HG02852 (cell line): ENCODE data around the gene SDS.

Experiments
- ATAC-seq: cut with Tn5 transposase; IDR thresholded peaks from one replicate; pipeline ENCODE4 v1.9.1; 2021; ENCODE audit warnings: mild to moderate bottlenecking, moderate library complexity; ENCODE audit not compliant: unreplicated experiment

The SDS gene

DNA sequence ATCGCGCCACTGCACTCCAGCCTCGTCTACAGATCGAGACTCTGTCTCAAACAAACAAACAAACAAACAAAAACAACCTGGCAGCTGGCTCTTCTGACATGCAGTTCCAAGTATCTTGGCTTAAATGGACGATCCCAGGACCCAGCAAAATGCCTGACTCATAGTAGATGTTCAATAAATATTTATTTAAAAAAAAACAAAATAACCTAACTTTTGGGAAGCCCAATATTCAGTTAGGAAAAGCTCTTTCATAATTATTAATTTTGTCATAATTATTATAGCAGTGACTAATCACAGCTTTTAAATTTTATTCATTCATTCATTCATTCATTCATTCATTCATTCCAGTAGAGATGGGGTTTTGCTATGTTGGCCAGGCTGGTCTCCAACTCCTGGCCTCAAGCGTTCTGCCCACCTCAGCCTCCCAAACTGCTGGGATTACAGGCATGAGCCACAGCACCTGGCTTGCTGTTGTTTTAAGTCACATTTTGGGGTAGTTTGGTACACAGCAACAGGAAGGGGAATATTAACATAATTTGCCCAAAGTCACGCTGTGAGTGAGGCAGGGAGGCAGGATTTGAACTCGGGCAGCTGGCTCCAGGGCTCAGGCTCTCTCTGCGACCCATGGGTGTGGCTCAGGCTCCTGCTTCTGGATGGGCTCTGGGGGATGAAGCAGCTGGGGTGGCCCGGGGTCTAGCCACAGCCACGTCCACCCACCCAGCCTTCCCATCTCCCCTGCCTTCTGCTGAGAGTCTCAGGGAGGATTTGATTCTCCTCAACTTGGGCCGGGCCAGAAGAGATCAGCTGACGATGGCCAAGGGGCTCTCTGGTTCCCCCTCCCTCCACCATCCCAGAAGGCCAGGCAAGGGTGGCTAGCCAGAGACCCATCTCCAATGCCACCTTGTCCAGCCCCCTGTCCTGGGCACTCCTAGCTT lies 2.4 kb downstream of the SDS start:
- ATAC-seq = no peak

DNA sequence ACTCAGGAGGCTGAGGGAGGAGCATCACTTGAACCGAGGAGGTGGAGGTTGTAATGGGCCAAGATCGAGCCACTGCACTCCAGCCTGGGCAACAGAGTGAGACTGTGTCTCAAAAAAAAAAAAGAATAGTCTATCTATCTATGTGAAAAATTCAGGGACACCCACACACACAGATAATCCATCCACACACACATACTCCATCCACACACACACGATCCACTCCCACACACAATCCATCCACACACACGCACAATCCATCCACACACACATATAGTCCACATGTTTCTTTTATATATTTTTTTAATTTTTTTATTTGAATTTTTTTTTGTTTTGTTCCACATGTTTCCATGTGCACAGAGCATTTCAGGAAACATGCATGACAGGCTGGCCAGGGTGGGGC lies 3.3 kb downstream of the SDS start:
- ATAC-seq = no peak

DNA sequence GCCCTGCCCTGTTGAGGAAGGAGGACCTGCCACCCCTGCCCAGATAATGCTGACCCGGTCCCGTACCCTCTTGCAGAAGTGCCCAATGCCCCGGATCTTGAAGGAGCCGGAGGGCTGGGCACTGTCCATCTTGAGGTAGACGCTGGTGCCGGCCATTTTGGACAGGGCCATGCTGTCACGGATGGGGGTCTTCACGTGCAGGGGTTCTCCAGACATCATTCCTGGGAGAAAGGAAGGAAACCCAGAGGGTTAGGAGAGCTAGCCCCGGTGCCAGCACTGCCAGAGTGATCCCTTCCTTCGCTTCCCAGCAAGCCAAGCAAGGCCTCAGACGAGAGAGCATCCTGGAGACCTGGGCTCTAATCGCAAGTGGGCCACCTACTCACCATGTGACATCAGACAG lies 4.2 kb downstream of the SDS start:
- no peak for ATAC-seq

DNA sequence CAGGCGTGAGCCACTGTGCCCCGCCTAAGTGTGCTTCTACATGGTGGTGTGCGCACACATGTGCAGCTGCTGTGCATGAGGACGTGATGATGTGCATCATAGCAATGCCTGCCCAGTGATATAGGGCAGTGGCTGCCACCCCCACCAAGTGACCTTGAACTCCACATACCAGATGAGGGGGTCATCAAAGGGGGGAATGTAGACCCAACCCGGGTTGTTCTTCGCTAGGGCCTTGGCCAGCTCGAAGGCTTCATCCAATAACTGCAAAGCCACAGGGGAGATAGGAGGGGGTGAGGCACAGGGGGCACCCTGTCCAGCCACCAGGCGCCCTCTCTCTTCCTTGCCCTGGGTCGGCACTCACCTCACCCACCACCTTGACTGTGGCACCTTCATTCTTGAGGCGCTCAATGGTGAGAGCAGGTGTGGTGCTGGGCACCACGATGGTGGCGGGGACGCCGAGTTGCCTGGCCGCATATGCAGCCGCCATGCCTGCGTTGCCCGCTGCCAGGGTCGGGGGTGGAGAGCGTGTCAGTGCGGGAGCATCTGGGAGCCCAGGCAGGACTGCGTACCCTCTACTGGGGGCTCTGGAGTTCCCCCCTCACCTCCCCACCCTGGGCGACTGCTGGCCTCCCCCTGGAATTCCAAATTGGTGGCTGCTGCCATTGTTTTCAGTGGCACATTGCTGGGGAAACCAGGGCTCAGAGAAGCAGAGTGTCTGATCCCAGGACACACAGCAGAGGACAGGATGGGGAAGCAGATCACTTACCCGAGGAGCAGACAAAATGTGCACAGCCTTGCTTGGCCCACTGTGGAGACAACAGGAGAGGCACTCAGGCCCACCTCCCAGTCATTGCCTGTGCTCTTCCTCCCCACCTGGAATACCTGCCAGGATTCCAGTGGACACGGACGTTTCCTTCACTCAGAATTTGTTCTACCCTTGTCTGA lies 5.1 kb downstream of the SDS start:
- ATAC-seq = no peak

DNA sequence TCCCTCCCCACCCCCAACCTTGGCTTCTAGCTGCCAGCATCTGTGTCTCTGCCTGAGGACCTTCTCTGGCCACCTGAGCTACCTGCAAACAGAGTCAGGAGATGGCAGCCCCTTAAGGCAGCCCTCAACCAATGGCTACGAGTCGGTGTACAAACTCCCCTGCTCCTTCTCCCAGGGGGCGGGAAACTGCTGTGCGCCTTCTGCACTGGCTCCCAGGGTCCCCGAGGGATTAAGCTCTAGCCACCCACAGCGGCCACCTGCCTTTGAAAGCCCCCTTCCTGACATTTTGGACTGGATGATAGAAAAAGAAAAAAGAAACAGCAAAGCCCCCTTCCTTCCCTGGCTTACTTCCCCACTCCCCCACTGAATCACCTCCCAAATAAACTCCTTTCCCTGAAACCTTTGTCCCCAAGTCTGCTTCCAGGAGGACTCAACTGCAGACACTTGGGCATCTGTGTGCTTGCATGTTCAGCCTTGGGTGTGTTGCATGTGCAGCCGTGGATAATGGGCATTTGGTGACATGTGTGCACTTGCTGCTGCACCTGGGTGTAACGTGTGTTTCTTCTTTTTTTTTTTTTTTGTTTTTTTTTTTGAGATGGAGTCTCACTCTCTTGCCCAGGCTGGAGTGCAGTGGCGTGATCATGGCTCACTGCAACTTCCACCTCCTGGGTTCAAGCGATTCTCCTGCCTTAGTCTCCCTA lies 6.0 kb downstream of the SDS start:
- ATAC-seq = no peak

DNA sequence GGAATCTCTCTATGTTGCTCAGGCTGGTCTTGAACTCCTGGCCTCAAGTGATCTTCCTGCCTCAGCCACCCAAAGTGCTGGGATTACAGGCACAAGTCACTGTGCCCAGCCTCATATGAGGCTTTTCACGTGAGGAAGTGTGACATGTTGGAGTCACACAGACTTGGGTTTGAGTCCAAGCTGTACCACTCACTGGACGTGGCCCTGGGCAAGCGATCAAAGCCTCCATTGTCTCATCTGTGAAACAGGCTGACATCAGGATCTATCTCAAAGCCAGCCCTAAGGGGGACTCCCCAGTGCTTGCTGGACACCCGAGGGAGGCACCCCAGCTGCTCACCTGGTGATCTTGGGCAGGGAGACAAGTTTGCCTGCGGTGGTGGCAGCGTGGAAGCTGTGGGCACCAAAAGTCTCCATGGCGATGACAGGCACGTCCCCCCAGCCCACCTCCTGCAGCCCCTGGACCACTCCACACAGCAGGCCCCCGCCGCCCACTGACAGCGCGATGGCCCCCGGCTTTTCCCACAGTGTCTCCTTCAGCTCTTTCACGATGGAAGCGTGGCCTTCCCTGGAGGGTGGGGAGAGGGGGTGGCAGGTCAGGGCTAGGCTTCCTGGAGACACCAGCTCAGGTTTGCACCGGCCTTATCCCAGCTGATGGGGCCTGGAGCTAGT lies 6.7 kb downstream of the SDS start:
- no peak for ATAC-seq

DNA sequence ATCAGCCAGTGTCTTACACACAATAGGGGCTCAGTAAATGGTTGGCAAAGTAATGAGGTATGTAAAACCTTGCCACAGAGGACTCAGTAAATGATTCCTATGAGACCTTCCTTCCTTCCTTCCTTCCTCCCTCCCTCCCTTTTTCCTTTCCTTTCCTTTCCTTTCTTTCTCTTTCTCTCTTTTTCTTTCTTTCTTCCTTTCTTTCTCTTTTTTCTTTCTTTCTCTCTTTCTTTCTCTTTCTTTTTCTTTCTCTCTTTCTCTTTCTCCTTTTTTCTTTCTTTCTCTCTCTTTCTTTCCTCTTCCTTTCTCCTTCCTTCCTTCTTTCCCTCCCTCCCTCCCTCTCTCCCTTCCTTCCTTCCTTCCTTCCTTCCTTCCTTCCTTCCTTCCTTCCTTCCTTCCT lies 7.5 kb downstream of the SDS start:
- ATAC-seq = no peak

DNA sequence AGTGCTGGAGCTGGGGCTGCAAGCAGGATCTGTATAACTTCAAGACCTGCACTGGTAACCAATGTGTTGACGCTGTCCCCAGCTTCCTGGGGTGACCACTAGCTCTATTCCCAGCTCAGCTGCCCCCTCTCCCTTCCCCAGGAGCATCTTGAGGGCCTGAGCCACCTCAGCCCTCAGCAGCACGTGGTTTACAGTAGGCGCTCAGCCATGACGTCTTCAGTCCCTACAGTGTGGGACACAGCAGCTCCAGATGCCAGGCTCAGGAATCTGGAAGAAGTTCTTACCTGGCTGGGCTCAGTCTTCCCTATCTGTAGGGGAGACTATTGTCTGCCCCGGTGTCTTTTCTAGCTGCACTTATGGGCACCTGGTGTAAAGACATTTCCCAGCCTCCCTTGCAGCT lies 8.6 kb downstream of the SDS start:
- ATAC-seq = no peak

DNA sequence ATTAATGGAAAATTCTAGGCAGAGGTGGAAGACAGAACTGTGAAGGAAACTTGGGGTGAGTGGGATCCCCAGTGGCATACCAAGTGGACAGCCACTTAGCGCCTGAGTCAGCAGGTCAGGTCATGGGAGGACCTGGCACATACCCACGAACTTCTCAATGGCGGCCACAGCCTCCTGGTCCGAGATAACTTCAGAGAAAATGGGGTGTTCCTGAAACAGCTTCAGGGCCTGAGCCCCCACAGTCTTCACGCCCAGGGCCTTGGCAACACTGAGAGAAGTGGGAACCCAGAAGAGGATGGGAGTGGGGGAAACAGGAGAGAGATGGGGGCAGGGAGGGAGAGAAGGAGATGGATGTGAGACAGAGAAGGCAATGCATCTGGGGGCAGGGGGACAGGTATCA lies 9.9 kb downstream of the SDS start:
- no peak for ATAC-seq

DNA sequence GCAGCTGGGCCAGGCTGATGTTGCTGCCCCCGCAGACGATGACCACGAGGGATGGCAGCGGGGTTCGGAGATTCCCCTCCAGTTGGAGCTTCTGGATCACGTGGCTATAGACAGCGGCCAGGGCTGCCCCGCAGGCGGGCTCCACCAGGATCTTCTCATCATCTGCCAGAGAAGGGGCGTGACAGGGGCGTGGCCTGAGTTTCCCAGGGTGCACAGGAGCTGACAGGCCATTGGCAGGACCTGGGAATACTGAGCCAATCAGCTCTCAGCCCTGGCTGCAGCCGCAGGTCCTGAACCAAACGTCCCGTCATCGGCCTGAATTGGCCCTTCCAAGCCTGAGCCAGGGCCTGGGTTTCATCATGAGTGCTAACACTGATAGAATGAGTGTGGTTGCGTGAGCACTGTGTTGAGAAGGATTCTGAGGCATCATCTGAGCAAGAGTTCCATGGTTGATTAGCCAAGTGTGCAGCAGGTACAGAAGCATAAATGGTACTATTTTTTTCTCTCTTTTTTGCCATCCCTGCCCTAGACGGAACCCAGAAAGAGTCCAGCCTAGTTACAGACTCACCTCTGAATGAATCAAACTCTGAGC lies 10.6 kb downstream of the SDS start:
- no peak for ATAC-seq

DNA sequence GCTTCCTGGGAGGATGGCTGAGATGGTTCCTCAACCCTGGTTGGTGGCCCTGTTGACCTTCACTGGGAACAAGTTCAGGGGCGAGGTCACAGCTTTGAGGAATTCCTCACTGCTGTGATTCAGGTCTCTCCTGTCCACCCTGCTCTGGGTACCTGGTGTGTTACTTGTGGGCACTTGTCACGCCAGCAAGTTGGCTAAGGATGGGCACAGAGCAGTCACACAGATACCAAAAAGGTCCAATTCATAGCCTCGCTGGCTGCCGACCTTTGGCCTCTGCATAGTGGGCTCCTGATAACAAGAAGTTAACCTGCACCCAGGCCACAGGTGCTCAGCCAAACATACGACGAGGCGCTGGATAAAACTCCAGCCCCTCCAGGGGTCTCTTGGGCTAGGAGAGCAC lies 11.2 kb downstream of the SDS start:
- ATAC-seq = no peak

DNA sequence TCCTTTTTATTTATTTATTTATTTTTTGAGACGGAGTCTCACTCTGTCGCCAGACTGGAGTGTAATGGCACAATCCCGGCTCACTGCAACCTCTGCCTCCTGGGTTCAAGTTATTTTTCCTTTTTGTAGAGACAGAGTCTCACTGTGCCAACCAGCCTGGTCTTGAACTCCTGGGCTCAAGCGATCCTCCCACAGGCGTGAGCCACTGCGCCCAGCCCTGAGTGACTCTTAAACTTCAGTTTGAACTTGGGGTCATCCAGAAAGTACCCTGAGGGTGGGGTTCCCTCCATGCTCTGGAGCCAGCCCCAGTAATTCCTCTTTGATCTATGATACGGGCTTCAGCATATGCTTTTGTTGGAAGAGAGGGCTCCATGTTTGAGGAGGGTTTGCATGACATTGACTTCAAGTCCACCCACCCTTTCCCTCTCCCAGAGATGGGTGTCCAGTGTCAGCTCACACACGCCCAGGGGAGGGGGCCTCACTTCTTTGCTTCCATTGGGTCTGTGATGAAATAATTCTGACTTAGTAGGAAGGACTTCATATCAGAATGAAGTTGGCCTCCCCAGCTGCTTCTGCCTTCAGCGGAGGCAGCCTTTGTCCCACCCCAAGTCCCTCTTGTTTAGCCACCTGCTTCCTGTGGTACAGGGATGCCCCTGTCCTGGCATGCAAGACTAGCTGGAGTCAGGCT lies 11.9 kb downstream of the SDS start:
- no peak for ATAC-seq

DNA sequence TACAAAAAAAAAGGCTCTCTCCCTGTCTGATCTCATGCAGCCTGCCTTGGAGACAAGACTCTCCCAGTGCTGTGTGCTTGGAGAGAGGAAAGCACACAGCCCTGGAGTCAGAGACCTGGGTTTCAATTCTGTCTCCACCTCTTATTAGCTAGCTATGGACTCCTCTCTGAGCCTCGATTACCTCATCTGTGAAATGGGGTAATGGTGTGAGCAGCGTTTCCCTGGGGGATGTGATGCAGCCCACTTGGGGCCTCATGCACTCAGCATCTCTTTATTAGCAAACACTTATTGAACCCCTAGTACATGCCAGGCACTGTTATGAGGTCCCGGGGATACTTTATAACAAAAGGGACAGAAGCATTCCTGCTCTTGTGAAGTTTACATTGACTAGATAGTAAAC lies 12.5 kb downstream of the SDS start:
- ATAC-seq = no peak

DNA sequence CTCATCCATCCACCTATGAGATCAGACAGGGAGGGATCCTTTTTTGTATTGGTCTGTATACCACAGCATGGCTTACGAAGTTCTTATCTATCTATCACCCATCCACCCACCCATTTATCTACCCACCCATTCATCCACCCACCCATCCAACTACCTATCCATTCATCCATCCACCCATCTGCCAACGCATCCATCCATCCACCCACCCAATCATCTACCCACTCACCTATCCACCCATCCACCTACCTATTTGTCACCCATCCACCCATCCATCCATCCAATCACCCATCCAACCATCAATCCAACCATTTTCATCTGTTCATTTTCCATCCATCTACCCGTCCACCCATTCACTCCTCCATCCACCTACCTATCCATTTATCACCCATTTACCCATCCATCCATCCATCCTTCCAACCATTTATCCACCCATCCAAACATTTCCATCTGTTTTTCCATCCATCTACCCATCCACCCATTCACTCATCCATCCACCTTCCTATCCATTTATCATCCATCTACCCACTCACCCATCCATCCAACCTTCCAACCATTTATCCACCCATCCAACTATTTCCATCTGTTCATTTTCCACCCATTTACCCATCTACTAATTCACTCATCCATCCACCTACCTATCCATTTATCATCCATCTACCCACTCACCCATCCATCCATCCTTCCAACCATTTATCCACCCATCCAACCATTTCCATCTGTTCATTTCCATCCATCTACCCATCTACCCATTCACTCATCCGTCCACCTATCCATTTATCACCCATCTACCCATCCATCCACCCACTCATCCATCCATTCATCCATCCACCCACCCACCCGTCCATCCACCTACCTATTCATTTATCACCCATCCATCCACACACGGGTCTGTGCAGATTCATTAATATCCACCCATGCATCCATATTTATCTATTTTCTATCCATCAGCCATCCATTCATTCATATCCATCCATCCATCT lies 13.3 kb downstream of the SDS start:
- ATAC-seq = no peak

DNA sequence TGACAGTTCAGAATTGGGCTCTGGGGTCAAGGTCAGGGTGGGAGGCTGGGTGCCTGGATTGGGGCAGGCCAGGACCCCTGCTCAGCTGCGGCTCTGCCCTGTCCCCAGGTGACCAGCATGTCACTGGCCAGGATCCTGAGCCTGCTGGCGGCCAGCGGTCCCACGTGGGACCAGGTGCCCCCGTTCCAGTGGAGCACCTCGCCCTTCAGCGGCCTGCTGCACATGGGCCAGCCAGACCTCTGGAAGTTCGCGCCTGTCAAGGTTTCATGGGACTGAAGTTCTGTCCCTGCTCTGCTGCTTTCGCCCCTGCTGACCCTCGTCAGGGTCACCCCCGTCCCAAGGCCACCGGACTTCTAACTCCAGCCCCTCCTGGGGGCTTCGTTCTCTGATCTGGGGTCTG lies 15.3 kb downstream of the SDS start:
- no peak for ATAC-seq

DNA sequence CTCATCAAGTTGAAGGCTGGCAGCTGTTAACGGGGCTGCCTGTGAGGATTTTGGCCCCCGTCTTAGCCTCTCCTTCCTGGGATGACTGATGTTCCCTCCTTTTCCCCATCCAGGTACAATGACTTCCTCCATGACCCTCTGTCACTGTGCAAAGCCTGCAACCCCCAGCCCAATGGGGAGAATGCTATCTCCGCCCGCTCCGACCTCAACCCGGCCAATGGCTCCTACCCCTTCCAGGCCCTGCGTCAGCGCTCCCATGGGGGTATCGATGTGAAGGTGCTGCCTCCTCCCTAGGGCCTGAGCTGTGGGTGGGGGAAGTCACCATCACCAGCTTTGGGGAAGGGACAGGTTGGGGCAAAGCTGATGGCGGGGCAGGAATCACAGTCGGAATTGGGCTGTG lies 16.1 kb downstream of the SDS start:
- no peak for ATAC-seq

DNA sequence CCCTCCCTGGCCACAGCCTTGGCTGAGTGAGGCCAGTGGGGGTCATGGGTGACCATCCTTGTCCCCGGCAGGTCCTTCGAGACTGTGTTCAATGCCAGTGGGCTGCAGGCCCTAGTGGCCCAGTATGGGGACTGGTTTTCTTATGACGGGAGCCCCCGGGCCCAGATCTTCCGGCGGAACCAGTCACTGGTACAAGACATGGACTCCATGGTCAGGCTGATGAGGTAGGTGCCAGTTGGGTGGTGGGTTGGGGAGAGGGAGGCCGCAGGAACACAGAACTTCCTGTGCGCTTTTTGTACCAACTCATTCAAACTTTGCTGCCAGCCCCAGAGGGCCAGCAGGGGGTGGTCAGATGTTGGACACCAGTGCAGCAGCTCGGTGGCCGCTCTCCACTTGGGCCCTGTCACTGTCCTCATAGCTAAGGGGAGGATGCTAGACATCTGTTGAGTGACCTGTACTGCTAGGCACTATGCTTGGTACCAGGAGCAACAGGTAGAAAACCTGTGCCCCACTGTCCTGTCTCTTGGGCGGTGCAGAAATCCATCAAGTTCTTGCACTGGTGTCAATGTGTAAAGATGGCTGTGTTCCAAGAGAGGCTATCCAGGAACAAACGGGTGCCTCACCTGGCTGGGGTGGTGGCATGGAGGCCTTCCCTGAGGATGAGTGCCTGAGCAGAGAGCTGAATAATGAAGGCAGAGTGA lies 16.7 kb downstream of the SDS start:
- no peak for ATAC-seq

DNA sequence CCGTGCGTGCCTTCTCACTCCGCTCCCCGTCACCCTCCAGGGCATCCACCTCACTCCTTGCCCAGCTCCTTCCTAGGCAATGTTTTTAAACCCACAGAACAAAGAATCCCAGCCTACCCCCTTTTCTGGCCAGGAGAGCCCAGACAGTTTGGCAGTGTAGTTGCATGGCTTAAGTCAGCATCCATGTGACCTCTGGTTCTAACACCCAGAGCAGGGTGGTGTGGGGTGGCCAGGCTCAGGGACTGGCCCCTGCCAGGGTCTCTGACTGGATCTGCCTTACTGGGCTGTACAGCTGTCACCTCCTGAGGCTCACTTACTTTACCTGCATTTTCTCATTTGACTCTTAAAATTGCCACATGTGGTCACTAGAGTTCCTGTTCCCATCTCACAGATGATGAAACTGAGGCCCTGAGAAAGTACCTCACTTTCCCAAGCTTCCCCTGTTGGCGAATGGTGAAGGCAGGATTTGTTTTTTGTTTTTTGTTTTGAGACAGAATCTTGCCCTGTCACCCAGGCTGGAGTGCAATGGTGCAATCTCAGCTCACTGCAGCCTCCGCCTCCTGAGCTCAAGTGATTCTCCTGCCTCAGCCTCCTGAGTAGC lies 18.3 kb downstream of the SDS start:
- ATAC-seq = no peak
